ENCODE data around the gene HSD3B2.
"Not testable (repeated sequence)": the region's sequence is repeated elsewhere in the genome, so short reads cannot be mapped to it uniquely, and the experiment has no call there.

Gene HSD3B2

GRCh38 chr1:119414950-119415349 is at the start of gene HSD3B2:
Gene HSD3B2, plus strand, starts transcription at chr1:119415150. Its CDS starts 270 bp downstream, at chr1:119415420.
- DNase-seq (no peak), ATAC-seq (no peak)

- ATAC-seq (no peak), DNase-seq (no peak)
Observed at GRCh38 chr1:119366424-119366823, 48.5 kb upstream of the HSD3B2 start.

- ATAC-seq = no peak
- DNase-seq = no peak
Observed at GRCh38 chr1:119367432-119368124, 47.4 kb upstream of the HSD3B2 start.

GRCh38 chr1:119368554-119368953 is 46.4 kb upstream of the HSD3B2 start, which contains the start of gene HAO2:
Gene HAO2, plus strand, starts transcription at chr1:119368785. Its CDS starts 12,301 bp downstream, at chr1:119381086.
- ATAC-seq (no peak), DNase-seq (no peak)

- ATAC-seq (no peak), DNase-seq (no peak)
Observed at GRCh38 chr1:119370748-119371147, 44.2 kb upstream of the HSD3B2 start.

GRCh38 chr1:119371815-119372214 is 43.1 kb upstream of the HSD3B2 start:
- ATAC-seq (no peak), DNase-seq (no peak)

GRCh38 chr1:119372503-119373086 is 42.4 kb upstream of the HSD3B2 start:
- ATAC-seq = no peak
- DNase-seq = no peak

- no peak for DNase-seq
Observed at GRCh38 chr1:119373465-119373864, 41.5 kb upstream of the HSD3B2 start.

GRCh38 chr1:119374208-119374874 is 40.6 kb upstream of the HSD3B2 start:
- ATAC-seq (peak; percentile 23), DNase-seq (no peak)

More at GRCh38 chr1:119373465-119373864, 41.5 kb upstream of the HSD3B2 start:
- peak; percentile 36 for ATAC-seq

- no peak for DNase-seq
- ATAC-seq = no peak
Observed at GRCh38 chr1:119375366-119375765, 39.6 kb upstream of the HSD3B2 start.

GRCh38 chr1:119376594-119376993 is 38.4 kb upstream of the HSD3B2 start:
- ATAC-seq (no peak), DNase-seq (no peak)

- ATAC-seq, DNase-seq: not testable (repeated sequence)
Observed at GRCh38 chr1:119377594-119377993, 37.4 kb upstream of the HSD3B2 start.

- no peak for ATAC-seq
- DNase-seq = no peak
Observed at GRCh38 chr1:119379117-119379516, 35.8 kb upstream of the HSD3B2 start.

- no peak for DNase-seq
- no peak for ATAC-seq
Observed at GRCh38 chr1:119380304-119380703, 34.6 kb upstream of the HSD3B2 start.

GRCh38 chr1:119380983-119381662 is 33.8 kb upstream of the HSD3B2 start:
- DNase-seq (no peak), ATAC-seq (no peak)

GRCh38 chr1:119384591-119384990 is 30.4 kb upstream of the HSD3B2 start:
- ATAC-seq = no peak
- DNase-seq = no peak

- no peak for ATAC-seq
- no peak for DNase-seq
Observed at GRCh38 chr1:119385650-119386049, 29.3 kb upstream of the HSD3B2 start.

- ATAC-seq (no peak), DNase-seq (no peak)
Observed at GRCh38 chr1:119387858-119388257, 27.1 kb upstream of the HSD3B2 start.

GRCh38 chr1:119388450-119388849 is 26.5 kb upstream of the HSD3B2 start:
- no peak for ATAC-seq
- no peak for DNase-seq

- no peak for DNase-seq
- ATAC-seq = no peak
Observed at GRCh38 chr1:119390526-119390925, 24.4 kb upstream of the HSD3B2 start.

GRCh38 chr1:119391749-119392148 is 23.2 kb upstream of the HSD3B2 start:
- no peak for ATAC-seq
- no peak for DNase-seq

- ATAC-seq = no peak
- no peak for DNase-seq
Observed at GRCh38 chr1:119394085-119394484, 20.9 kb upstream of the HSD3B2 start.

- DNase-seq (no peak), ATAC-seq (no peak)
Observed at GRCh38 chr1:119396982-119397381, 18.0 kb upstream of the HSD3B2 start.
